Stimulated activated CD4-positive, alpha-beta T cell treated with anti-CD3 and anti-CD28 coated beads, Interleukin-15, amount 100 ng/mL, for 1 hour (primary cell): ENCODE data around the gene C9orf57.
"Not testable (repeated sequence)": the region's sequence is repeated elsewhere in the genome, so short reads cannot be mapped to it uniquely, and the experiment has no call there.

Experiments
- DNase-seq, 2 donors: peaks; one replicate each; pipeline ENCODE4 v3.0.0-alpha.2; 2020; ENCODE audit warnings: low read depth in 1 of 2, low spot score in 1 of 2

Gene C9orf57, protein sequence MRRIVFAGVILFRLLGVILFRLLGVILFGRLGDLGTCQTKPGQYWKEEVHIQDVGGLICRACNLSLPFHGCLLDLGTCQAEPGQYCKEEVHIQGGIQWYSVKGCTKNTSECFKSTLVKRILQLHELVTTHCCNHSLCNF

DNA sequence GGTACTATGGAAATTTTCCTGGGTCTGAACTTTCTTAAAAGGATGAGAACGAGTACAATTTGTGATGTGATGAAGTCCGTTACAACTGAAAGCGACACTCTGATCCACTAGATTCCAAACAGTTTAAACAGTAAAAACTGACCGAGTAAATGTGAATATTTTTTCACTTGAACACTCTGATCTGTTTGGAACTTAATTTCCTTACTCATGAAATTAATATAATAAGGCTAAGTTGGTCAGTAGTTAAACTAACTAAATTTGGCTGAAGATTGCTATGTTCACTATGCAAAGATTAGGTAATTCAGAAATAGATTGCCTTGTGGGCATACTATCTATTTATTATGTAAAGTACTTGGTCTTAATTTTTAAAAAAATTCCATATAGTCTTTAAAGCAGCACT is at the start of gene C9orf57:
Gene C9orf57, minus strand, starts transcription at position 101 of the 400 bp plus-strand sequence. CDS start 1,282 bp downstream, outside the sequence.
- no peak for DNase-seq

- no peak for DNase-seq
These were observed 42.1 kb upstream of the C9orf57 start for GRCh38 chr9:72102520-72102919.

GRCh38 chr9:72095520-72095919 is 35.1 kb upstream of the C9orf57 start:
- DNase-seq = not testable (repeated sequence)

DNA sequence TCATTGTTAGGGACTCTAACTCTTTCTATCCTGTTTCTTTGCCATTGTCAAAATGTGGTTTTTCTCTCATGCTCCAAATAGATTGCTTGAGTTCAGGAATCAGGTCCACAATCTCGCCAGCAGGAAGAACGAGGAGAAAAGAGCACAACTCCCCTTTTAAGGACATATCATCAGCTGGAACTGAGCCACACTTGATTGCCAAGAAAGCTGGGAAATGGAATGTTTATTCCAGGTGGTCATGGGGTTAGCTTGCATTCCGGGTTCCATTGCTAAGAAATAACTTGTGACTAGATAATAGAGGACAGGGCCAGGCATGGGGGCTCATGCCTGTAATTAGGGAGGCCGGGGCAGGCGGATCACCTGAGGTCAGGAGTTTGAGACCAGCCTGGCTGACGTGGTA is 32.4 kb upstream of the C9orf57 start:
- no peak for DNase-seq

DNA sequence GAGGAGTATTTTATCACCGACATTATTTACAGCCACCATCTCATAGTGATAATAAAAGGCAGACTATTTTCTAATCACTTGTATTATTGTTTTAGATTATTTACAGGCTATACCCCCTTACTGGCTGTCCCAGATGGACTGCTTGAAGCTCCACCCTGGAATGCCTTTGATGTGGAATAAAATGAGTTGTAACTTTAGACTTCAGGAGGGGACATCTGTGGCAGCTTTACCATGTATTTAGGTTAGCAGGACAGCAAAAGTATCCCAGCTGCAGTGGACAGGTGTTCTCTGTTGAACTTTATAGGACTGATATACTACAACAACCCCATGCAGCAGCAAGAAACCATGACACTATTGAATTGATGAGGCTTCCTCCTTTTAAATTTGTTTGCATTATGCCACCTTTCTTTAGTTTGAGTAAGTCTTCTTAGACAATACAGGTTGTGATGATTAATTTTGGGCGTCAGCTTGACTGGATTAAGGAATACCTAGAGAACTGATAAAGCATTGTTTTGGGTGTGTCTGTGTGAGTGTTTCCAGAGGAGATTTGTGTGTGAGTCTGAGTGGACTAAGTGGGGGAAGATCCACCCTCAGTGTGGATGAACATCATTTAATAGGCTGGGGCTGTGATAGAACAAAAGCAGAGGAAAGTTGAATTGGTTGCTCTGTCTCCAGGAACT is 29.2 kb upstream of the C9orf57 start:
- no peak for DNase-seq

GRCh38 chr9:72082536-72082935 is 22.1 kb upstream of the C9orf57 start:
- DNase-seq = no peak

GRCh38 chr9:72074666-72075065 is 14.3 kb upstream of the C9orf57 start:
- not testable (repeated sequence) for DNase-seq

GRCh38 chr9:72065076-72065475 is 4.7 kb upstream of the C9orf57 start:
- no peak for DNase-seq

DNA sequence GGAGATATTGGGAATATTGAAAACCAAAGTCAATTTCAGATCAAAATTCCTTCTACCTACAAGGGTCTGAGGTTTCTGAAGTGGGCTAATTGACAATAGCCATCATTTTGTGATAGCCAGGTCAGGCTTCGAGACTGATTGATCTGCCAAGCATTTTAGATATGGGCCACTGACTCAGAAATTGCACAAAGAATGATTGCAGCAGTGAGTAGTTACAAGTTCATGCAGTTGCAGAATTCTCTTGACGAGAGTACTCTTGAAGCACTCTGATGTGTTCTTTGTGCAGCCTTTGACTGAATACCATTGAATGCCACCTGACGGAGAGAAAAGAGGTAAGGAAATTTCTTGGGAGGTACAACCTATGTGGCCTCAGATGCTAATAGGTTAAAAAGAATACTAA is 8.3 kb downstream of the C9orf57 start:
- DNase-seq = no peak

GRCh38 chr9:72048850-72049249 is 11.6 kb downstream of the C9orf57 start:
- DNase-seq = no peak

DNA sequence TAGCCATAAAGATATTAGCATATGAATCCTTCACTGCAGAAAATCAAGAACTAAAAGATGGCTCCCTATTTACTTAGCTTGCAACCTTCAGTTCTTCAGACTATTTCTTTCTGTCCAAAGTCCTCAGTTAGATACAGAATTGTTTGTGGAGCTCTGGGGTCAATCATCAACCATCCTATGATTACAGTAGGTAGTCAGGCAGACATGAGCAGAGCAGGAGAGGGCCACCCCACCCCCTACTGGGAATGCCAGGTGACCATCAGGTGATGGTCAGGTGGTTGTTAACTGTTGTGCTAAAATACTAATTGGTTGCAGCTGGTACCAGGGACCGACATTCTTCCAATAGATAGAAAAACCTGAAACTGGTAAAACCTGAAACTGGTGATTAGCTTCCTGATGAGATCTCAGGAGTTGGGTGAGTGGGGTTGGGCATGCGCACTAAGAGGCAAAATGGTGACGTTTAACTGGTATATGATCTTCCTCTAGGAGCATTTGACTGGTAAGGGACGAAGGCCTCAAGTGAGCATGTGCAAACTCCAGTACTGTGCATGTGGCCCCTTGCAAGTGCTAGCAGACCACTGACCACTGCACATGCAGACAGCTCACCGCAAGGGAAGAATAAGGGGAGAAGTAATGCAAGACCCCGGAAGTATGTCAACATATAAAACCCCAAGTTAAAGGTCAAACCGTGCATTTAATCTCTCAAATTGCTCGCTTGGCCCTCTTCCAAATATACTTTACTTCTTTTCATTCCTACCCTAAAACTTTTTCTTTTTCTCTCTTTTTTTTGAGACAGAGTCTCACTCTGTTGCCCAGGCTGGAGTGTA is 13.6 kb downstream of the C9orf57 start:
- no peak for DNase-seq

DNA sequence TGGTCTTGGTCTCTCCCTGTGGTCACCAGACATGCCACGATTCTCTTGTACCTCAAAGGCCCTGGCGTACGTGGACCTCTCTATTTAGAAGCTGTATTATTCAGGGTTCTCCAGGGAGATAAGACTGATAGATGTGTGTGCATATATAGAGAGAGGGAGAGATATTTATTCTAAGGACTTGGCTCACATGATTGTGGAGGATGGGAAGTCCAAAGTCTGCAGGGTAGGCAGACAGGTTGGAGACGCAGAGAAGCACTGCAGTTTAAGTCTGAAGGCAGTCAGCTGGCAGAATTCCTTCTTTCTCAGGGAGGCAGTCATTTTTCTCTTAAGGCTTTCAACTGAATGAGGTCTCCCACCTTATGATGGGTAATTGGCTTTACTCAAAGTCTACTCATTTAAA is 16.3 kb downstream of the C9orf57 start:
- DNase-seq = no peak

GRCh38 chr9:72043576-72043975 is 16.8 kb downstream of the C9orf57 start:
- no peak for DNase-seq

GRCh38 chr9:72042928-72043327 is 17.5 kb downstream of the C9orf57 start:
- DNase-seq = no peak

- no peak for DNase-seq
These were observed 18.6 kb downstream of the C9orf57 start for GRCh38 chr9:72041775-72042194.

- no peak for DNase-seq
These were observed 19.0 kb downstream of the C9orf57 start for GRCh38 chr9:72041369-72041768.

GRCh38 chr9:72039532-72039931 is 20.9 kb downstream of the C9orf57 start:
- DNase-seq = no peak

DNA sequence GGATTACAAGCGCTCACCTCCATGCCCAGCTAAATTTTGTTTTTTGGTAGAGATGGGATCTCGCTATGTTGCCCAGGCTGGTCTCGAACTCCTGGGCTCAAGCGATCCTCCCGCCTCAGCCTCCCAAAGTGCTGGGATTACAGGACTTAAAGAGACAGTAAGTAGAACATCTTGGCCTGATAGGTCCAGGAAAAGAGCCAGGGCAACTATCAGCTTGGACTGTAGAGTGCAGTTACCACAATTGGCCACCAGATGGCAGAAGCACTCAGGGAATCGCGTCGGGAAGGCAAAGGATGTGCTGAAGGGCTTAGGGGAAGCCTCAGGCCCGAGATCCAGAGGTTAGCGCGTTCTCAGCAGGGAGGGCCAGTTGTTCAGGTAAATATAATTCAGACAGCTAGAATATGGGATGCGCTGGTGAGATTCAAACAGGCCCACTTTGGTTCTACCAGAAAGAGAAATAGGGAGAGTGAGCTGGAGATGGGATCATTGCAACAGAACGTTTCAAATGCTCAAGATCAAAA is 21.5 kb downstream of the C9orf57 start:
- DNase-seq = peak; percentile 19 to 37

GRCh38 chr9:72038408-72038807 is 22.0 kb downstream of the C9orf57 start:
- no peak for DNase-seq

- DNase-seq = no peak
These were observed 22.8 kb downstream of the C9orf57 start for GRCh38 chr9:72037571-72037970.

- DNase-seq = no peak
These were observed 29.6 kb downstream of the C9orf57 start for GRCh38 chr9:72030767-72031166.

GRCh38 chr9:72029986-72030385 is 30.4 kb downstream of the C9orf57 start:
- no peak for DNase-seq
